Ishikawa (cell line): Measurements from ENCODE around the gene NOTCH1.

Experiments
- CEBPB ChIP-seq: IDR thresholded peaks from 2 replicates; pipeline ENCODE4 v1.6.1; 2012
- CREB1 ChIP-seq: IDR thresholded peaks from 2 replicates; pipeline ENCODE4 v1.6.1; 2012; ENCODE audit warnings: low read depth
- EGR1 ChIP-seq: IDR thresholded peaks from 2 replicates; pipeline ENCODE4 v1.6.1; 2012
- EP300 ChIP-seq: IDR thresholded peaks from 2 replicates; pipeline ENCODE4 v1.6.1; 2012; ENCODE audit warnings: borderline replicate concordance
- FOXM1 ChIP-seq: IDR thresholded peaks from 2 replicates; pipeline ENCODE4 v1.6.1; 2012; ENCODE audit warnings: low read depth, borderline replicate concordance
- NFIC ChIP-seq: IDR thresholded peaks from 2 replicates; pipeline ENCODE4 v1.6.1; 2012
- RAD21 ChIP-seq: IDR thresholded peaks from 2 replicates; pipeline ENCODE4 v1.6.1; 2012; ENCODE audit warnings: low read depth
- TAF1 ChIP-seq: IDR thresholded peaks from 2 replicates; pipeline ENCODE4 v1.6.1; 2012; ENCODE audit warnings: low read depth, mild to moderate bottlenecking
- TCF12 ChIP-seq: IDR thresholded peaks from 2 replicates; pipeline ENCODE4 v1.6.1; 2012; ENCODE audit warnings: low read depth
- TEAD4 ChIP-seq: IDR thresholded peaks from 2 replicates; pipeline ENCODE4 v1.6.1; 2012
- YY1 ChIP-seq: IDR thresholded peaks from 2 replicates; pipeline ENCODE4 v1.6.1; 2012; ENCODE audit warnings: low read depth
- ZBTB7A ChIP-seq: IDR thresholded peaks from 2 replicates; pipeline ENCODE4 v1.6.1; 2012; ENCODE audit warnings: low read depth
- TF ChIP-seq, protein P1 (sequence below): IDR thresholded peaks from 2 replicates; pipeline ENCODE4 v1.6.1; 2012
- TF ChIP-seq, protein P2 (sequence below): IDR thresholded peaks from 2 replicates; pipeline ENCODE4 v1.6.1; 2012
- TF ChIP-seq, protein P3 (sequence below): IDR thresholded peaks from 2 replicates; pipeline ENCODE4 v1.6.1; 2012; ENCODE audit warnings: low read depth, mild to moderate bottlenecking

Gene NOTCH1

DNA sequence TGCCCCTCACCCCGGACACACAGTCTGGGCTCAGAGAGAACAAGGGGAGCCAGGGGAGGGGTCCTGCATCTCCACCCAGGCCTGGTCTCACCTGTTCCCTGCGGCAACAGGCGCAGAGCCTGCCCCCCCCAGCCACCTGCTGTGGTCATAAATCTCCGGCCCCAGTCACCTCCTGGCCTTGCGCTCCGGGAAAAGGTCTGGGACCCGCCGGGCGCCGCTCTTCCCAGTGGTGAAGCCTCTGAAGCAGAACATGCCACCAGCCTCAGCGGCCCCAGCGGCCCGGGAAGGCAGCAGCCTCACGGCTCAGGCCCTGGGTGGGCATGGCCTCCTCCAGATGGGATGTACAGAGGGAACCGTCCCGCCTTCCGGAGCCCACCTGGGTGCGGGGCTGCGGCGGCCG is 20.6 kb downstream of the NOTCH1 start:
- peak; percentile 97 for TF ChIP-seq EP300
- peak; percentile 81 for TF ChIP-seq NFIC
- TF ChIP-seq CEBPB, result no peak
- peak; percentile 56; the same call in 1 of the 2 replicates for TF ChIP-seq TEAD4
- peak; percentile 98 for TF ChIP-seq TCF12
- peak; percentile 81; the same call in 1 of the 2 replicates for TF ChIP-seq FOXM1
- TF ChIP-seq CREB1, result no peak
- peak; percentile 69; the same call in 1 of the 2 replicates for TF ChIP-seq ZBTB7A

DNA sequence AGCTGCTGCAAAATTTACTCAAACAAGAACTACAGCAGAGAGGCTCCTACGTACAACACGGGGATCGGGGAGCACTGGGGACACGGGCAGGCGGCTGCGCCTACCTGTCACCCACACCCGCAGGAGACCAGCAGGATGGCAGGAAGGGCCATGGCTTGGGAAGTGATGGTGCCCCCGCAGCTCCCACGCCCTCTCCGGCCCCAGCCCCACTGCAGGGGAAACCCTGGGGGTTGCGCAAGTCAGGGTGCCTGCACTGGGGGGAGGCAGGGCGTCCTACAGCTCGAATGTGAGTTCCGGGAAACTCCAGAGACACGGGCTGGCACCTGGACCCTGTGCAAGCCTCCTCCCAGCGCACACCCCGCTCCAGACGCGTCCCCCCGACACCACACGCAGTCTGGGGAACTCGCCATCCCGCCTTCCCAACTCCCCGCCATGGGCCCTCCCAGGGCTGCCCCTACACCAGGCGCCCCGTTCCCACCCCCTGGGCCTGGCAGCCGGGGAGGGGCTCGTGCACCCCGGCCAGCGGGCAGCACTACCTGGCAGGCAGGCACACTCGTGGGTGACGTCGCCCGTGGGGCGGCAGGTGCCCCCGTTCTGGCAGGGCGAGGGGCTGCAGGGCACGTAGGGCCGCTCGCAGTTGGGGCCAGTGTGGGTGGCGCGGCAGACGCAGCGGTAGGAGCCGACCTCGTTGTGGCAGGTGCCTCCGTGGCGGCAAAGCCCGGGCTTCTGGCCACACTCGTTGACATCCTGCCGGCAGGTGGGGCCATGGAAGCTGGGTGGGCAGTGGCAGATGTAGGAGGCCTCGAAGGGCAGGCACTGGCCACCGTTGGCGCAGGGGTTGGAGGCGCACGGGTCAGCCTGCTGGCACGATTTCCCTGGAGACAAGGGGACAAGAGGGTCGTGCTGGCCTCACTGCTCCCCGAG is 23.3 kb downstream of the NOTCH1 start:
- TF ChIP-seq NFIC, result no peak
- no peak for TF ChIP-seq RAD21
- no peak for TF ChIP-seq ZBTB7A
- TF ChIP-seq YY1, result no peak
- TF ChIP-seq CREB1, result no peak
- TF ChIP-seq, protein P1, sequence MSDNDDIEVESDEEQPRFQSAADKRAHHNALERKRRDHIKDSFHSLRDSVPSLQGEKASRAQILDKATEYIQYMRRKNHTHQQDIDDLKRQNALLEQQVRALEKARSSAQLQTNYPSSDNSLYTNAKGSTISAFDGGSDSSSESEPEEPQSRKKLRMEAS, result no peak
- TF ChIP-seq CEBPB, result peak; percentile 72; the same call in 1 of the 2 replicates
- TF ChIP-seq FOXM1, result no peak

DNA sequence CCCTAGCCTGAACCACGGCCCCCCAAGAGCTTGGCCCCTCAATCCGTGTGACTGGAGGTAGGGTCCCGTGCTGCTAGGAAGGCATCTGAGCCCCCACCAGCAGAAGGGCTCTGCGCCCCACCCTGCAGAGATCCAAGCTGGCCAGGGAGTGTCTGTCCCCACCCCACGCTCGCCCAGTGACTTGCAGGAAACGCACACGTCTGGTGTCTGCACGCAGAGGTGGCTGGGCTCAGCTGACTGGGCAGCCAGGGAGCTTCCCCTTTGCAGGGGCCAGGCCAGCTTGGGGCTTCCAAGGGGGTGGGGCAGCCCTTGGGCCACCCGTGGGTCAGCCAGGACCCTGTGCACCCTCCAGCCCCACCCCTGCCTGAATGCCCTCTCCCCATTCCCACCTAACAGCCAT is 24.3 kb downstream of the NOTCH1 start:
- TF ChIP-seq TCF12 (no peak), TAF1 (no peak), EP300 (no peak), TEAD4 (no peak)
- TF ChIP-seq, protein P2, sequence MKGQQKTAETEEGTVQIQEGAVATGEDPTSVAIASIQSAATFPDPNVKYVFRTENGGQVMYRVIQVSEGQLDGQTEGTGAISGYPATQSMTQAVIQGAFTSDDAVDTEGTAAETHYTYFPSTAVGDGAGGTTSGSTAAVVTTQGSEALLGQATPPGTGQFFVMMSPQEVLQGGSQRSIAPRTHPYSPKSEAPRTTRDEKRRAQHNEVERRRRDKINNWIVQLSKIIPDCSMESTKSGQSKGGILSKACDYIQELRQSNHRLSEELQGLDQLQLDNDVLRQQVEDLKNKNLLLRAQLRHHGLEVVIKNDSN, result no peak

DNA sequence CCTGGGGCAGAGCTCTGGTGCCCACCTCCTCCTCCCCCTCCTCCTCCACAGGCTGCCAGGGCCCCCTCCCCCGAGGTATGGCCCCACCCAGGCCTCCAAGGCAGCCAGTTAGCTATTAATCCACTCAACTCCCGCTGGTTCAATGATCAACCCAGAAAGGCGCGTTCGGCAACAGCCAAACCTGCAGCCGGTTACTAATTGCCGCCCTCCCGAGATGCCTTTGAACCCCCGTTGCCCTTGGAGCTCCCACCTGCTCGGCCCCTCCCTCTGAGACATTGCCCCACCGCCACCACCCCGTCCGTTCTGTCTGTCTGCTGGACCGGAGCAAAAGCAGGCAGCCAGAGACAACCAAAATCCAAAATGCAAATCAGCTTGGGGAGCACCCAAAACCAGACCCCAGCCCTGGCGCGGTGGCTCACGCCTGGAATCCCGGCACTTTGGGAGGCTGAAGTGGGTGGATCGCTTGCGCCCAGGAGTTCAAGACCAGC is 25.8 kb downstream of the NOTCH1 start:
- TF ChIP-seq EP300, result peak; percentile 41; the same call in 1 of the 2 replicates
- peak; percentile 76 for TF ChIP-seq TCF12
- TF ChIP-seq CEBPB, result no peak
- TF ChIP-seq EGR1, result no peak
- TF ChIP-seq, protein P3, sequence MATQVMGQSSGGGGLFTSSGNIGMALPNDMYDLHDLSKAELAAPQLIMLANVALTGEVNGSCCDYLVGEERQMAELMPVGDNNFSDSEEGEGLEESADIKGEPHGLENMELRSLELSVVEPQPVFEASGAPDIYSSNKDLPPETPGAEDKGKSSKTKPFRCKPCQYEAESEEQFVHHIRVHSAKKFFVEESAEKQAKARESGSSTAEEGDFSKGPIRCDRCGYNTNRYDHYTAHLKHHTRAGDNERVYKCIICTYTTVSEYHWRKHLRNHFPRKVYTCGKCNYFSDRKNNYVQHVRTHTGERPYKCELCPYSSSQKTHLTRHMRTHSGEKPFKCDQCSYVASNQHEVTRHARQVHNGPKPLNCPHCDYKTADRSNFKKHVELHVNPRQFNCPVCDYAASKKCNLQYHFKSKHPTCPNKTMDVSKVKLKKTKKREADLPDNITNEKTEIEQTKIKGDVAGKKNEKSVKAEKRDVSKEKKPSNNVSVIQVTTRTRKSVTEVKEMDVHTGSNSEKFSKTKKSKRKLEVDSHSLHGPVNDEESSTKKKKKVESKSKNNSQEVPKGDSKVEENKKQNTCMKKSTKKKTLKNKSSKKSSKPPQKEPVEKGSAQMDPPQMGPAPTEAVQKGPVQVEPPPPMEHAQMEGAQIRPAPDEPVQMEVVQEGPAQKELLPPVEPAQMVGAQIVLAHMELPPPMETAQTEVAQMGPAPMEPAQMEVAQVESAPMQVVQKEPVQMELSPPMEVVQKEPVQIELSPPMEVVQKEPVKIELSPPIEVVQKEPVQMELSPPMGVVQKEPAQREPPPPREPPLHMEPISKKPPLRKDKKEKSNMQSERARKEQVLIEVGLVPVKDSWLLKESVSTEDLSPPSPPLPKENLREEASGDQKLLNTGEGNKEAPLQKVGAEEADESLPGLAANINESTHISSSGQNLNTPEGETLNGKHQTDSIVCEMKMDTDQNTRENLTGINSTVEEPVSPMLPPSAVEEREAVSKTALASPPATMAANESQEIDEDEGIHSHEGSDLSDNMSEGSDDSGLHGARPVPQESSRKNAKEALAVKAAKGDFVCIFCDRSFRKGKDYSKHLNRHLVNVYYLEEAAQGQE, result no peak

DNA sequence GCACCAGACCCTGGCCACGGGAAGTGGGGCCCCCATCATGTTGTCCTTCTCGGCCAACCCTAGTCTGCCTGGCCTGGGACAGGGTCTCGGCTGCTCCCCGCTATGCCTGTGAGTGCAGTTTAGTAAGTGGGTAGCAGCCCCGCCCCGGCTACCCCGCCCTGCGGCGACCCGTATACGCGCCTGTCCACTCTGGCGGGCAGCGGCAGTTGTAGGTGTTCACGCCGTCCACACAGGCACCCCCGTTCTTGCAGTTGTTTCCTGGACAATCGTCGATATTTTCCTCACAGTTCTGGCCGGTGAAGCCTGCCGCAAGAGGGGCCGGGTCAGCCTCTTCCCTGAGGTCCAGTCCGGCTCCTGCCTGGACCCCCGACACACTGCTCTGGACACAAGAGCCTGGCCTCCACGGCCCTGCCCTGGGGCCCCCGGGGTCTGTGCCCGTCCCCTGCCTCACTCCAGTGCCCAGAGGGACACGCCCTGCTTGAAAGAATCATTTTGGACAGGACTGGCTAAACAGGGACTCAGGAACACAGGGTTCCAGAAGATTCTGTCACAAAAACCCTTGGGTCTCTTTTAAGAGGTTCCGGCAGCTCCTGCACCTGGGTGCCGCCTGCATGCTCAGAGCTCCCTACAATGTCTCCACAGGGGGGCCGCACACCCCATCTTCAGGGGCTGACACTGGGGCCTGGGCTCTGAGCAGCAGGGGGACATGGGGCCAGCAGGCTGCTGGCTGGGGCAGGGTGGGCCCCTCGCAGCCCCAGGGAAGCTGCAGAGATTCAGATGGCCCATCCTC is 26.4 kb downstream of the NOTCH1 start:
- TF ChIP-seq CEBPB (no peak), ZBTB7A (peak; percentile 73; the same call in 1 of the 2 replicates), CREB1 (no peak), EGR1 (no peak)

DNA sequence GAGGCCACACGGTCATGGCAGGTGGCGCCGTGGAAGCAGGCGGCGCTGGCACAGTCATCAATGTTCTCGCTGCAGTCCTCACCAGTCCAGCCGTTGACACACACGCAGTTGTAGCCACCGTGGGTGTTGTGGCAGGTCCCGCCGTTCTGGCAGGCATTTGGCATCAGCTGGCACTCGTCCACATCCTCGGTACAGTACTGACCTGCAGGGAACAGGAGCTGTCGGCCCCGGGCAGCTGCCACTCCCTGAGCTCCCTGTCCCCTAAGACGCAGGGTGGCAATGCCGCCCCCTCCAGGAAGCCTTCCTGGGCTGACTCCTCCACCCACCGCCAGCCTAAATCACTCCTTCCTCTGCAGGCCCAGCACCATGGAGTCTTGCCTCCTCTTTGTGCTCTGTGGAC is 27.2 kb downstream of the NOTCH1 start:
- TF ChIP-seq TAF1, result no peak
- no peak for TF ChIP-seq CREB1
- TF ChIP-seq EGR1, result no peak

DNA sequence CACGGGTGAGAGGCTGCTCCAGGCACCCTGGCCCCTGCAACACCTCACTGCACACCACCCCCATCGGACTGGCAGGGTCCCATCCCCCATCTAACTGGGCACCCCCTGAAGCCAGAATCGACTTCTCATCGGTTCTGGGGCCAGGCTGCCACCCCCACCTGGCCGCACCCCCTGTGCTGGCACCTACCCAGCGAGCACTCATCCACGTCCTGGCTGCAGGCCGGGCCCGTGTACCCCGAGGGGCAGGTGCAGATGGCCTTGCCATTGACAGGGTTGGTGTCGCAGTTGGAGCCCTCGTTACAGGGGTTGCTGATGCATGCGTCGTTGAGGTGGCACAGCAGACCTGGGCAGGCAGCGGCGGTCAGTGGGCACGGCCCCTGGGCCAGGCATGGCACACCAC is 27.9 kb downstream of the NOTCH1 start:
- TF ChIP-seq FOXM1 (no peak), TAF1 (no peak), RAD21 (no peak), TCF12 (no peak), CEBPB (no peak), EP300 (no peak), ZBTB7A (no peak), EGR1 (no peak), CREB1 (no peak), NFIC (no peak), YY1 (no peak), TEAD4 (no peak)
- TF ChIP-seq, protein P3, result no peak
- TF ChIP-seq, protein P2, result no peak
- TF ChIP-seq, protein P1, result no peak; the same call in 1 of the 2 replicates
